Osteocyte (in vitro differentiated cells): ENCODE data around the gene ELP1. TPM values are rescaled to one million over a fixed set of nuclear protein-coding genes. Genes with fewer than 3 reads are reported as not detected.
"Not testable (repeated sequence)": the region's sequence is repeated elsewhere in the genome, so short reads cannot be mapped to it uniquely, and the experiment has no call there.

ENCODE experiments used
- DNase-seq: peaks from one replicate; pipeline ENCODE4 v3.0.0; 2021; ENCODE audit warnings: mixed read lengths; ENCODE audit not compliant: unreplicated experiment; ENCODE audit errors: extremely low spot score
- H3K27ac Mint-ChIP-seq: one replicate; pipeline ENCODE4 v1.8.0; 2021; ENCODE audit warnings: mild to moderate bottlenecking, mixed read lengths; ENCODE audit not compliant: unreplicated experiment
- H3K27me3 Mint-ChIP-seq: one replicate; pipeline ENCODE4 v1.8.0; 2021; ENCODE audit warnings: mixed read lengths; ENCODE audit not compliant: unreplicated experiment
- H3K36me3 Mint-ChIP-seq: one replicate; pipeline ENCODE4 v1.8.0; 2021; ENCODE audit warnings: mixed read lengths; ENCODE audit not compliant: unreplicated experiment
- H3K4me1 Mint-ChIP-seq: one replicate; pipeline ENCODE4 v1.8.0; 2021; ENCODE audit warnings: mixed read lengths; ENCODE audit not compliant: unreplicated experiment
- H3K4me3 Mint-ChIP-seq: one replicate; pipeline ENCODE4 v1.8.0; 2021; ENCODE audit warnings: mild to moderate bottlenecking, moderate library complexity, mixed read lengths; ENCODE audit not compliant: unreplicated experiment
- H3K9me3 Mint-ChIP-seq: one replicate; pipeline ENCODE4 v1.8.0; 2021; ENCODE audit warnings: mixed read lengths; ENCODE audit not compliant: unreplicated experiment
- CTCF ChIP-seq: fragments of 200-600 bp; sonication (generic); IDR thresholded peaks from 2 replicates; pipeline ENCODE4 v1.5.0; 2021; ENCODE audit warnings: antibody characterized with exemption, mild to moderate bottlenecking, moderate library complexity
- total RNA-seq: library from RNA; stranded (reverse); gene quantifications from 2 replicates; pipeline ENCODE4 v1.2.1, GENCODE V29; 2021

The ELP1 gene
- total RNA-seq, 1 donor from 2014 or later = 26.1 TPM

- peaks cover 58% of the 10 kb centered on the region for H3K36me3 Mint-ChIP-seq
- no peak overlapping the region for H3K4me3 Mint-ChIP-seq
- DNase-seq = no peak
- no peak for TF ChIP-seq CTCF
- no peaks in the 10 kb centered on the region for H3K9me3 Mint-ChIP-seq
- H3K4me1 Mint-ChIP-seq = no peaks in the 10 kb centered on the region
- no peaks in the 10 kb centered on the region for H3K27me3 Mint-ChIP-seq
- no peak overlapping the region for H3K27ac Mint-ChIP-seq
Measured at GRCh38 chr9:108904161-108904560, 29.8 kb downstream of the ELP1 start.

- Mint-ChIP-seq H3K4me3 (no peak overlapping the region), H3K4me1 (no peaks in the 10 kb centered on the region), H3K36me3 (peaks cover 55% of the 10 kb centered on the region), H3K27me3 (no peaks in the 10 kb centered on the region), H3K9me3 (no peaks in the 10 kb centered on the region), H3K27ac (no peak overlapping the region)
- DNase-seq = no peak
- TF ChIP-seq CTCF = no peak
Measured at GRCh38 chr9:108903420-108904103, 30.4 kb downstream of the ELP1 start.

- no peaks in the 10 kb centered on the region for H3K9me3 Mint-ChIP-seq
- H3K27ac Mint-ChIP-seq = no peak overlapping the region
- H3K36me3 Mint-ChIP-seq = peaks cover 60% of the 10 kb centered on the region
- DNase-seq = no peak
- no peaks in the 10 kb centered on the region for H3K4me1 Mint-ChIP-seq
- H3K4me3 Mint-ChIP-seq = no peak overlapping the region
- H3K27me3 Mint-ChIP-seq = no peaks in the 10 kb centered on the region
- no peak for TF ChIP-seq CTCF
Measured at GRCh38 chr9:108900176-108900575, 33.7 kb downstream of the ELP1 start.

GRCh38 chr9:108899023-108899695, 34.8 kb downstream of the ELP1 start:
- not testable (repeated sequence) for DNase-seq, H3K4me1 Mint-ChIP-seq, H3K27me3 Mint-ChIP-seq, H3K27ac Mint-ChIP-seq, H3K9me3 Mint-ChIP-seq, H3K4me3 Mint-ChIP-seq
- peaks cover 60% of the 10 kb centered on the region for H3K36me3 Mint-ChIP-seq

- Mint-ChIP-seq H3K36me3 (peaks cover 58% of the 10 kb centered on the region), H3K4me3 (no peak overlapping the region), H3K27ac (no peak overlapping the region), H3K27me3 (no peaks in the 10 kb centered on the region), H3K9me3 (no peaks in the 10 kb centered on the region), H3K4me1 (no peaks in the 10 kb centered on the region)
- DNase-seq = no peak
- no peak for TF ChIP-seq CTCF
Measured at GRCh38 chr9:108897324-108898096, 36.4 kb downstream of the ELP1 start.
